Activated naive CD8-positive, alpha-beta T cell treated with anti-CD3 and anti-CD28 coated beads, Interleukin-2, amount 50 U/mL, for 24 hours (primary cell): ENCODE measurements around the gene H6PD.

ENCODE experiments used
- ATAC-seq: fragments of 150-1000 bp; cut with Tn5 transposase; one replicate; pipeline ENCODE4 v1.10.0; 2021
- DNase-seq: peaks from one replicate; pipeline ENCODE4 v3.0.0; 2021
- H3K27ac Mint-ChIP-seq: one replicate; pipeline ENCODE4 v1.8.0; 2021; ENCODE audit warnings: mild to moderate bottlenecking, mixed read lengths
- H3K27me3 Mint-ChIP-seq: one replicate; pipeline ENCODE4 v1.8.0; 2021; ENCODE audit warnings: mixed read lengths
- H3K36me3 Mint-ChIP-seq: one replicate; pipeline ENCODE4 v1.8.0; 2021; ENCODE audit warnings: low read depth, mixed read lengths
- H3K4me1 Mint-ChIP-seq: one replicate; pipeline ENCODE4 v1.8.0; 2021; ENCODE audit warnings: mixed read lengths
- H3K4me3 Mint-ChIP-seq: one replicate; pipeline ENCODE4 v1.8.0; 2021; ENCODE audit warnings: mild to moderate bottlenecking, moderate library complexity, mixed read lengths
- H3K9me3 Mint-ChIP-seq: one replicate; pipeline ENCODE4 v1.8.0; 2021; ENCODE audit warnings: mixed read lengths

H6PD gene

GRCh38 chr1:9240914-9241820 is 6.6 kb downstream of the H6PD start:
- Mint-ChIP-seq H3K9me3 (no peaks in the 10 kb centered on the region), H3K4me3 (no peak overlapping the region), H3K27me3 (no peaks in the 10 kb centered on the region), H3K36me3 (peaks cover 7% of the 10 kb centered on the region), H3K4me1 (peaks cover 52% of the 10 kb centered on the region), H3K27ac (no peak overlapping the region)
- ATAC-seq (no peak), DNase-seq (no peak)

GRCh38 chr1:9241891-9242290 is 7.3 kb downstream of the H6PD start:
- no peak for DNase-seq
- no peak for ATAC-seq
- no peaks in the 10 kb centered on the region for H3K9me3 Mint-ChIP-seq
- no peak overlapping the region for H3K27ac Mint-ChIP-seq
- H3K27me3 Mint-ChIP-seq, result no peaks in the 10 kb centered on the region
- no peak overlapping the region for H3K4me3 Mint-ChIP-seq
- peaks cover 49% of the 10 kb centered on the region for H3K4me1 Mint-ChIP-seq
- peaks cover 7% of the 10 kb centered on the region for H3K36me3 Mint-ChIP-seq

GRCh38 chr1:9242338-9242969 is 7.9 kb downstream of the H6PD start:
- H3K36me3 Mint-ChIP-seq, result peaks cover 7% of the 10 kb centered on the region
- DNase-seq (no peak), ATAC-seq (no peak)
- peaks cover 46% of the 10 kb centered on the region for H3K4me1 Mint-ChIP-seq
- H3K27me3 Mint-ChIP-seq, result no peaks in the 10 kb centered on the region
- H3K9me3 Mint-ChIP-seq, result no peaks in the 10 kb centered on the region
- H3K4me3 Mint-ChIP-seq, result no peak overlapping the region
- H3K27ac Mint-ChIP-seq, result no peak overlapping the region

- no peak for DNase-seq
- Mint-ChIP-seq H3K27ac (no peak overlapping the region), H3K4me1 (peaks cover 39% of the 10 kb centered on the region), H3K27me3 (no peaks in the 10 kb centered on the region), H3K9me3 (no peaks in the 10 kb centered on the region), H3K4me3 (no peak overlapping the region), H3K36me3 (peaks cover 6% of the 10 kb centered on the region)
- ATAC-seq, result no peak
Measured at GRCh38 chr1:9243066-9243739, 8.6 kb downstream of the H6PD start.

- Mint-ChIP-seq H3K36me3 (peaks cover 2% of the 10 kb centered on the region), H3K9me3 (no peaks in the 10 kb centered on the region), H3K4me1 (peaks cover 25% of the 10 kb centered on the region), H3K27me3 (no peaks in the 10 kb centered on the region), H3K27ac (no peak overlapping the region), H3K4me3 (no peak overlapping the region)
- no peak for DNase-seq
- ATAC-seq, result no peak
Measured at GRCh38 chr1:9244501-9245229, 10.1 kb downstream of the H6PD start.

GRCh38 chr1:9245230-9245619 is 10.7 kb downstream of the H6PD start:
- ATAC-seq (no peak), DNase-seq (no peak)
- H3K27me3 Mint-ChIP-seq, result no peaks in the 10 kb centered on the region
- no peak overlapping the region for H3K4me3 Mint-ChIP-seq
- H3K36me3 Mint-ChIP-seq, result peaks cover 2% of the 10 kb centered on the region
- H3K27ac Mint-ChIP-seq, result no peak overlapping the region
- H3K9me3 Mint-ChIP-seq, result no peaks in the 10 kb centered on the region
- peaks cover 19% of the 10 kb centered on the region for H3K4me1 Mint-ChIP-seq

- no peak for ATAC-seq
- H3K36me3 Mint-ChIP-seq, result peaks cover 2% of the 10 kb centered on the region
- H3K4me3 Mint-ChIP-seq, result no peak overlapping the region
- no peak overlapping the region for H3K27ac Mint-ChIP-seq
- no peak for DNase-seq
- no peaks in the 10 kb centered on the region for H3K27me3 Mint-ChIP-seq
- H3K4me1 Mint-ChIP-seq, result peaks cover 15% of the 10 kb centered on the region
- H3K9me3 Mint-ChIP-seq, result no peaks in the 10 kb centered on the region
Measured at GRCh38 chr1:9245661-9246060, 11.1 kb downstream of the H6PD start.

GRCh38 chr1:9246215-9246614 is 11.6 kb downstream of the H6PD start:
- Mint-ChIP-seq H3K9me3 (no peaks in the 10 kb centered on the region), H3K36me3 (peaks cover 2% of the 10 kb centered on the region), H3K4me3 (no peak overlapping the region), H3K4me1 (peaks cover 13% of the 10 kb centered on the region), H3K27ac (no peak overlapping the region), H3K27me3 (no peaks in the 10 kb centered on the region)
- ATAC-seq (no peak), DNase-seq (no peak)

GRCh38 chr1:9246841-9247785 is 12.5 kb downstream of the H6PD start:
- H3K36me3 Mint-ChIP-seq, result peaks cover 2% of the 10 kb centered on the region
- ATAC-seq, result no peak

GRCh38 chr1:9247894-9248293 is 13.3 kb downstream of the H6PD start:
- H3K4me1 Mint-ChIP-seq, result peaks cover 11% of the 10 kb centered on the region
- H3K9me3 Mint-ChIP-seq, result no peaks in the 10 kb centered on the region
- no peak overlapping the region for H3K4me3 Mint-ChIP-seq
- peaks cover 2% of the 10 kb centered on the region for H3K36me3 Mint-ChIP-seq
- ATAC-seq (no peak), DNase-seq (no peak)
- no peak overlapping the region for H3K27ac Mint-ChIP-seq
- no peaks in the 10 kb centered on the region for H3K27me3 Mint-ChIP-seq

More at GRCh38 chr1:9246841-9247785, 12.5 kb downstream of the H6PD start:
- H3K27me3 Mint-ChIP-seq, result no peaks in the 10 kb centered on the region
- H3K4me3 Mint-ChIP-seq, result no peak overlapping the region
- H3K9me3 Mint-ChIP-seq, result no peaks in the 10 kb centered on the region
- peaks cover 11% of the 10 kb centered on the region for H3K4me1 Mint-ChIP-seq
- H3K27ac Mint-ChIP-seq, result no peak overlapping the region
- DNase-seq, result no peak

- Mint-ChIP-seq H3K4me3 (no peak overlapping the region), H3K27ac (no peak overlapping the region), H3K4me1 (peaks cover 11% of the 10 kb centered on the region), H3K27me3 (no peaks in the 10 kb centered on the region), H3K9me3 (no peaks in the 10 kb centered on the region), H3K36me3 (peaks cover 2% of the 10 kb centered on the region)
- DNase-seq, result no peak
- no peak for ATAC-seq
Measured at GRCh38 chr1:9248341-9249262, 14.0 kb downstream of the H6PD start.

- H3K4me1 Mint-ChIP-seq, result peaks cover 8% of the 10 kb centered on the region
- H3K9me3 Mint-ChIP-seq, result no peaks in the 10 kb centered on the region
- DNase-seq (no peak), ATAC-seq (no peak)
- H3K4me3 Mint-ChIP-seq, result no peak overlapping the region
- H3K27ac Mint-ChIP-seq, result no peak overlapping the region
- no peaks in the 10 kb centered on the region for H3K27me3 Mint-ChIP-seq
- H3K36me3 Mint-ChIP-seq, result peaks cover 2% of the 10 kb centered on the region
Measured at GRCh38 chr1:9249263-9249533, 14.6 kb downstream of the H6PD start.
